CD14-positive monocyte (primary cell): Measurements from ENCODE around the gene TPRG1L. TPM values are rescaled to one million over a fixed set of nuclear protein-coding genes. Genes with fewer than 3 reads are reported as not detected.

Source experiments
- DNase-seq, 3 donors: peaks; one replicate each; pipeline ENCODE4 v3.0.0-alpha.2; 2011 to 2022
- H2AFZ ChIP-seq: 2 replicates; pipeline ENCODE4 v1.6.0; 2012; ENCODE audit warnings: mild to moderate bottlenecking, low read depth, low read length, inconsistent platforms; ENCODE audit not compliant: insufficient read depth, poor library complexity, severe bottlenecking
- H3K27ac ChIP-seq, 2 donors: 1 replicate in 1 of 2; 2 replicates in 1 of 2; pipeline ENCODE4 v1.5.1; 2012 to 2013; ENCODE audit warnings: low read length in 2 of 2, control low read depth in 1 of 2, inconsistent platforms in 1 of 2, low read depth in 1 of 2, mild to moderate bottlenecking in 1 of 2
- H3K27me3 ChIP-seq, 2 donors: one replicate each; pipeline versions ENCODE4 v1.6.0 to v1.6.1; 2011 to 2013; ENCODE audit warnings: low read length in 2 of 2; ENCODE audit not compliant: control insufficient read depth in 2 of 2, insufficient read depth in 2 of 2
- H3K36me3 ChIP-seq, 2 donors: replicated peaks in 1 of 2; 1 replicate in 1 of 2; 2 replicates in 1 of 2; pipeline versions ENCODE4 v1.5.1 to v1.6.1; 2012 to 2013; ENCODE audit warnings: low read length in 2 of 2, control low read depth in 1 of 2, inconsistent platforms in 1 of 2, mild to moderate bottlenecking in 1 of 2; ENCODE audit not compliant: insufficient read depth in 2 of 2, control insufficient read depth in 1 of 2
- H3K4me1 ChIP-seq, 2 donors: 1 replicate in 1 of 2; 2 replicates in 1 of 2; pipeline versions ENCODE4 v1.5.1 to v1.6.1; 2012 to 2013; ENCODE audit warnings: low read length in 2 of 2, control low read depth in 1 of 2, inconsistent platforms in 1 of 2, mild to moderate bottlenecking in 1 of 2, moderate library complexity in 1 of 2; ENCODE audit not compliant: insufficient read depth in 2 of 2, control insufficient read depth in 1 of 2
- H3K4me2 ChIP-seq: replicated peaks from 2 replicates; pipeline ENCODE3; 2012; ENCODE audit warnings: low read length, moderate library complexity, mild to moderate bottlenecking; ENCODE audit not compliant: poor library complexity, severe bottlenecking; ENCODE audit errors: extremely low read depth
- H3K4me3 ChIP-seq, 3 experiments: fragments of 200-600 bp in 1 of 3; sonication (generic) in 1 of 3; replicated peaks in 1 of 3; 1 replicate in 2 of 3; 2 replicates in 1 of 3; pipeline ENCODE4 v1.5.1; 2011 to 2013; ENCODE audit warnings: low read length in 3 of 3, mild to moderate bottlenecking in 3 of 3, control low read depth in 2 of 3, low read depth in 2 of 3, inconsistent platforms in 1 of 3, moderate library complexity in 1 of 3
- H3K79me2 ChIP-seq: 2 replicates; pipeline ENCODE4 v1.6.0; 2012; ENCODE audit warnings: mild to moderate bottlenecking, control low read depth, inconsistent platforms, low read length, moderate library complexity; ENCODE audit not compliant: insufficient read depth
- H3K9ac ChIP-seq: 2 replicates; pipeline ENCODE4 v1.6.0; 2017; ENCODE audit warnings: low read length, mild to moderate bottlenecking; ENCODE audit not compliant: insufficient read depth, poor library complexity, severe bottlenecking
- H3K9me3 ChIP-seq, 2 donors: replicated peaks in 1 of 2; 1 replicate in 1 of 2; 2 replicates in 1 of 2; pipeline versions ENCODE4 v1.5.1 to v1.6.1; 2012 to 2013; ENCODE audit warnings: low read length in 2 of 2, control low read depth in 1 of 2; ENCODE audit not compliant: control insufficient read depth in 1 of 2, insufficient read depth in 1 of 2
- H4K20me1 ChIP-seq: 2 replicates; pipeline ENCODE4 v1.6.0; 2012; ENCODE audit warnings: mild to moderate bottlenecking, low read length, control low read depth, moderate library complexity; ENCODE audit not compliant: insufficient read depth
- H3K27ac Mint-ChIP-seq, 7 donors: one replicate each; pipeline ENCODE4 v1.8.0; 2020; ENCODE audit warnings: mild to moderate bottlenecking in 7 of 7, mixed read lengths in 7 of 7, moderate library complexity in 6 of 7, inconsistent platforms in 2 of 7
- H3K27me3 Mint-ChIP-seq, 3 donors: one replicate each; pipeline ENCODE4 v1.8.0; 2021 to 2022; ENCODE audit warnings: low read depth in 3 of 3, mild to moderate bottlenecking in 3 of 3, mixed read lengths in 3 of 3, moderate library complexity in 3 of 3, inconsistent platforms in 1 of 3
- H3K36me3 Mint-ChIP-seq, 2 donors: one replicate each; pipeline ENCODE4 v1.8.0; 2020; ENCODE audit warnings: mixed read lengths in 2 of 2, inconsistent platforms in 1 of 2, mild to moderate bottlenecking in 1 of 2
- H3K4me1 Mint-ChIP-seq: one replicate; pipeline ENCODE4 v1.8.0; 2020; ENCODE audit warnings: mild to moderate bottlenecking, mixed read lengths
- H3K4me3 Mint-ChIP-seq, 2 donors: one replicate each; pipeline ENCODE4 v1.8.0; 2020; ENCODE audit warnings: mild to moderate bottlenecking in 2 of 2, mixed read lengths in 2 of 2, moderate library complexity in 1 of 2
- H3K9me3 Mint-ChIP-seq, 7 donors: one replicate each; pipeline ENCODE4 v1.8.0; 2020 to 2022; ENCODE audit warnings: mixed read lengths in 7 of 7, mild to moderate bottlenecking in 6 of 7, moderate library complexity in 6 of 7, inconsistent platforms in 2 of 7
- WGBS: methylation state at CpG from one replicate; pipeline ENCODE4 v1.1.5; 2013; ENCODE audit warnings: missing lambda C conversion rate; ENCODE audit not compliant: insufficient coverage; 5-methylcytosine and 5-hydroxymethylcytosine counted together
- intact Hi-C, 2 donors: fragments of 100-400 bp; cut with micrococcal nuclease; formaldehyde crosslinking; loops; one replicate each; pipeline versions ENCODE4 v1.15.0 to v1.15.1; 2023
- polyA plus RNA-seq, 3 donors: library from polyadenylated mRNA; depleted of rRNA in 1 of 3; unstranded in 2 of 3; stranded (reverse) in 1 of 3; fragments of 300-500 nt in 2 of 3; fragments of >200 nt in 1 of 3; fragmentation: Illumina TruSeq in 2 of 3; gene quantifications; 1 replicate in 2 of 3; 2 replicates in 1 of 3; pipeline ENCODE4 v1.2.3, GENCODE V29; 2012 to 2021
- TF ChIP-seq, protein P1 (sequence below): fragments of 200-600 bp; IDR thresholded peaks from one replicate; pipeline ENCODE4 v1.8.0; 2022; ENCODE audit warnings: antibody characterized with exemption, mild to moderate bottlenecking

The TPRG1L gene
- polyA plus RNA-seq, 3 donors: 16.1 to 19.7 (median 18.5) TPM

DNA sequence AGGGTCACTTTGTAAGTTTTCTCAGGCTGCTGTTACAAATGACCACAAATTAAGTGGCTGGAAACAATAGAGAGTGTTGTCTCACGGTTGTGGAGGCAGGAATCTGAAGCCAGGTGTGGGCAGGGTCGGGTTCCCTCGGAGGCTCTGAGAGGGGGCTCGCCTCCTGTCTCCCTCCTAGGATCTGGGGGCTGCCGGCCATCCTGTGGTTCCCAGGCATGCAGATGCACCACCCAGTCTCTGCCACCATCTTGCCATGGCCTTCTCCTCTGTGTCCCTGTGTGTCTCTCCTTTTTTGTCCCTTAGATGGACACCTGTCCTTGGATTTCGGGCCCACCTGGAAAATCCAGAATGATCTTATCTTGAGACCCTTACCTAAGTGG, 32.3 kb downstream of the TPRG1L start:
- Histone ChIP-seq H3K4me1 (peaks cover 5 to 12% of the 10 kb centered on the region in 2 donors), H3K27ac (no peak overlapping the region), H3K27me3 (peaks cover 19 to 52% of the 10 kb centered on the region in 2 donors), H3K4me3 (no peak overlapping the region), H3K9ac (no peak overlapping the region), H3K4me2 (no peak overlapping the region), H3K36me3 (no peaks in the 10 kb centered on the region), H3K9me3 (peaks cover 0 to 5% of the 10 kb centered on the region in 2 donors), H3K79me2 (no peaks in the 10 kb centered on the region), H2AFZ (no peak overlapping the region), H4K20me1 (no peaks in the 10 kb centered on the region)
- Mint-ChIP-seq H3K9me3 (peaks cover 0 to 3% (median 0%) of the 10 kb centered on the region in 7 donors), H3K36me3 (no peaks in the 10 kb centered on the region), H3K27ac (no peak overlapping the region), H3K4me3 (peak overlapping the region in 1 of 2 donors; percentile 18), H3K4me1 (peaks cover 4% of the 10 kb centered on the region), H3K27me3 (peaks cover 44 to 69% (median 52%) of the 10 kb centered on the region in 3 donors)
- 82% methylated on average over 4 of the region's 6 CpGs for WGBS
- no peak for DNase-seq
- TF ChIP-seq, protein P1, sequence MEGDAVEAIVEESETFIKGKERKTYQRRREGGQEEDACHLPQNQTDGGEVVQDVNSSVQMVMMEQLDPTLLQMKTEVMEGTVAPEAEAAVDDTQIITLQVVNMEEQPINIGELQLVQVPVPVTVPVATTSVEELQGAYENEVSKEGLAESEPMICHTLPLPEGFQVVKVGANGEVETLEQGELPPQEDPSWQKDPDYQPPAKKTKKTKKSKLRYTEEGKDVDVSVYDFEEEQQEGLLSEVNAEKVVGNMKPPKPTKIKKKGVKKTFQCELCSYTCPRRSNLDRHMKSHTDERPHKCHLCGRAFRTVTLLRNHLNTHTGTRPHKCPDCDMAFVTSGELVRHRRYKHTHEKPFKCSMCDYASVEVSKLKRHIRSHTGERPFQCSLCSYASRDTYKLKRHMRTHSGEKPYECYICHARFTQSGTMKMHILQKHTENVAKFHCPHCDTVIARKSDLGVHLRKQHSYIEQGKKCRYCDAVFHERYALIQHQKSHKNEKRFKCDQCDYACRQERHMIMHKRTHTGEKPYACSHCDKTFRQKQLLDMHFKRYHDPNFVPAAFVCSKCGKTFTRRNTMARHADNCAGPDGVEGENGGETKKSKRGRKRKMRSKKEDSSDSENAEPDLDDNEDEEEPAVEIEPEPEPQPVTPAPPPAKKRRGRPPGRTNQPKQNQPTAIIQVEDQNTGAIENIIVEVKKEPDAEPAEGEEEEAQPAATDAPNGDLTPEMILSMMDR: no peak
- intact Hi-C loops: loop anchor here in 1 of 2 donors (10.0 kb wide), 1 partner anchor 238 kb away; no protein-coding TSS in a partner anchor

DNA sequence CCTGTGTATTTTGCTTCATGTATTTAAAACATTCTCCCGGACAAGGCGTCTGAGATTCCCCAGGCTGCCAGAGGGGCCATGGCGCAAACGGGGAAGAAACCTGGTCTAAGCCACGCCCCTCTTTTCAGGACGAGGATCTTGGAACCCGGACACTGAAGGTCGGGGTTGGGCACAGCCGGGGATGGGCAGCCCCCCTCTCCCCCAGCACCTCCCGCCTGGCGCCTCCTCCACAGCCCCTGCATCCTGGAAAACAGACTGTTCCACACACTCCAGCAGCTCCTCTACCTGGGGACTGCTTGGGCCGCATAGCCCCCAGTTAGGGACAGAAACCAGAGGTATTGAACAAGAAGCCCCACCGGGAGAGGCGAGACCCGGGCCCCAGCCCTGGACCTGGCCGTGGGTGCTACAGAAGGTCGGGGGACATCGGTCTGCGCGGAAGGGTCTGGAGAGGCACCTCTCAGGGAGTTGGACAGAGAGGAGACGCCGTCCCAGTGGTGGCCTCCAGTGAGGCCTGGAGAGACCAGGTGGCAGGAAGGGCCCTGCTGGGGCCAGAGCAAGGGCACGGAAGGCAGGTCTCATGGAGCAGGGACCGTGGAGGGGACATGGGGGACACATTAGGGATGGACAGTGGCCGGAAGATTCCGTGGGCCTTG, 32.9 kb downstream of the TPRG1L start:
- TF ChIP-seq, protein P1: no peak
- no peak overlapping the region for H3K27ac ChIP-seq
- H4K20me1 ChIP-seq: no peaks in the 10 kb centered on the region
- H3K27me3 ChIP-seq: peaks cover 19 to 50% of the 10 kb centered on the region in 2 donors
- peaks cover 0 to 5% of the 10 kb centered on the region in 2 donors for H3K9me3 ChIP-seq
- Mint-ChIP-seq H3K36me3 (no peaks in the 10 kb centered on the region), H3K27me3 (peaks cover 43 to 67% (median 53%) of the 10 kb centered on the region in 3 donors), H3K4me3 (peak overlapping the region in 1 of 2 donors; percentile 68), H3K27ac (no peak overlapping the region), H3K9me3 (peaks cover 0 to 3% (median 0%) of the 10 kb centered on the region in 7 donors), H3K4me1 (peaks cover 2% of the 10 kb centered on the region)
- no peak overlapping the region for H3K9ac ChIP-seq
- no peak overlapping the region for H3K4me2 ChIP-seq
- 83% methylated on average over 22 of the region's 26 CpGs for WGBS
- no peaks in the 10 kb centered on the region for H3K36me3 ChIP-seq
- intact Hi-C loops: loop anchor here in 1 of 2 donors (10.0 kb wide), 1 partner anchor 237 kb away; no protein-coding TSS in a partner anchor
- DNase-seq: no peak
- no peak overlapping the region for H2AFZ ChIP-seq
- H3K4me3 ChIP-seq: no peak overlapping the region
- no peaks in the 10 kb centered on the region for H3K79me2 ChIP-seq
- H3K4me1 ChIP-seq: peaks cover 3 to 5% of the 10 kb centered on the region in 2 donors
